ENCODE results near the gene FLT3LG. TPM values are rescaled to one million over a fixed set of nuclear protein-coding genes. Genes with fewer than 3 reads are reported as not detected.
A peak's percentile ranks its signal among the peaks of the same experiment; 100 is the strongest.

The FLT3LG gene
- total RNA-seq, 1 experiment from 2014 or later = 0.18 TPM

GRCh38 chr19:49498475-49498874 is 24.5 kb downstream of the FLT3LG start:
- peaks cover 27% of the 10 kb centered on the region for H4K20me1 ChIP-seq (ENCODE audit: low read length)
- no peaks in the 10 kb centered on the region for H3K27me3 ChIP-seq (ENCODE audit: low read length)
- ATAC-seq (no peak), DNase-seq (no peak)
- ChIA-PET CTCF (no interaction called here), POLR2A (ENCODE audit: unreplicated experiment) (no interaction called here)
- BruUV-seq (replicated peaks) = no TSS peak
- H3F3A ChIP-seq (ENCODE audit: low read length, unreplicated experiment) = peaks cover 30% of the 10 kb centered on the region
- peaks cover 22% of the 10 kb centered on the region for H3K4me1 ChIP-seq (ENCODE audit: insufficient read depth, low read length)
- no peak overlapping the region for H3K27ac ChIP-seq (ENCODE audit: low read length)
- peak overlapping the region; percentile 97 for H3K4me2 ChIP-seq (ENCODE audit: low read length)
- no peaks in the 10 kb centered on the region for H3K9me2 ChIP-seq (replicated peaks; ENCODE audit: low read length)
- intact Hi-C loops (cut with micrococcal nuclease) = loop anchor here (5.0 kb wide), 1 partner anchor 179 kb away; the partner anchor contains the start of gene PRMT1
- TF ChIP-seq EZH2phosphoT487 (IDR thresholded peaks at IDR 0.05; ENCODE audit: borderline replicate concordance, low read length) = no peak
- TF ChIP-seq EZH2 (IDR thresholded peaks at IDR 0.05; ENCODE audit: low read length, unreplicated experiment) = no peak
- TF ChIP-seq, protein P1, sequence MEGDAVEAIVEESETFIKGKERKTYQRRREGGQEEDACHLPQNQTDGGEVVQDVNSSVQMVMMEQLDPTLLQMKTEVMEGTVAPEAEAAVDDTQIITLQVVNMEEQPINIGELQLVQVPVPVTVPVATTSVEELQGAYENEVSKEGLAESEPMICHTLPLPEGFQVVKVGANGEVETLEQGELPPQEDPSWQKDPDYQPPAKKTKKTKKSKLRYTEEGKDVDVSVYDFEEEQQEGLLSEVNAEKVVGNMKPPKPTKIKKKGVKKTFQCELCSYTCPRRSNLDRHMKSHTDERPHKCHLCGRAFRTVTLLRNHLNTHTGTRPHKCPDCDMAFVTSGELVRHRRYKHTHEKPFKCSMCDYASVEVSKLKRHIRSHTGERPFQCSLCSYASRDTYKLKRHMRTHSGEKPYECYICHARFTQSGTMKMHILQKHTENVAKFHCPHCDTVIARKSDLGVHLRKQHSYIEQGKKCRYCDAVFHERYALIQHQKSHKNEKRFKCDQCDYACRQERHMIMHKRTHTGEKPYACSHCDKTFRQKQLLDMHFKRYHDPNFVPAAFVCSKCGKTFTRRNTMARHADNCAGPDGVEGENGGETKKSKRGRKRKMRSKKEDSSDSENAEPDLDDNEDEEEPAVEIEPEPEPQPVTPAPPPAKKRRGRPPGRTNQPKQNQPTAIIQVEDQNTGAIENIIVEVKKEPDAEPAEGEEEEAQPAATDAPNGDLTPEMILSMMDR (conservative IDR thresholded peaks at IDR 0.05; ENCODE audit: low read depth, low read length) = no peak
- H3K79me2 ChIP-seq (ENCODE audit: low read length) = peaks cover 30% of the 10 kb centered on the region
- no peak overlapping the region; the same call in 1 of the 2 replicates for H3K9ac ChIP-seq (ENCODE audit: low read length)
- no peak overlapping the region for H2AFZ ChIP-seq (ENCODE audit: low read length)
- H3K36me3 ChIP-seq (ENCODE audit: low read depth, low read length) = peaks cover 35% of the 10 kb centered on the region
- peak overlapping the region; percentile 94 for H3K4me3 ChIP-seq (ENCODE audit: low read length)
- no peaks in the 10 kb centered on the region for H3K9me3 ChIP-seq (ENCODE audit: low read length)

GRCh38 chr19:49499030-49499670 is 25.1 kb downstream of the FLT3LG start:
- no peaks in the 10 kb centered on the region for H3K27me3 ChIP-seq (ENCODE audit: low read length)
- H3K4me2 ChIP-seq (ENCODE audit: low read length) = peak overlapping the region; percentile 97
- ChIA-PET CTCF (no interaction called here), POLR2A (ENCODE audit: unreplicated experiment) (no interaction called here)
- intact Hi-C loops (cut with micrococcal nuclease) = loop anchor here (5.0 kb wide), 1 partner anchor 178 kb away; the partner anchor contains the start of gene PRMT1
- peaks cover 30% of the 10 kb centered on the region for H3K79me2 ChIP-seq (ENCODE audit: low read length)
- H4K20me1 ChIP-seq (ENCODE audit: low read length) = peaks cover 27% of the 10 kb centered on the region
- no peak overlapping the region for H2AFZ ChIP-seq (ENCODE audit: low read length)
- DNase-seq = no peak
- no peak for ATAC-seq
- H3K9ac ChIP-seq (ENCODE audit: low read length) = no peak overlapping the region
- no peaks in the 10 kb centered on the region for H3K9me3 ChIP-seq (ENCODE audit: low read length)
- H3K4me1 ChIP-seq (ENCODE audit: insufficient read depth, low read length) = peaks cover 22% of the 10 kb centered on the region
- H3K4me3 ChIP-seq (ENCODE audit: low read length) = peak overlapping the region; percentile 94; the same call in 1 of the 2 replicates
- no peak overlapping the region for H3K27ac ChIP-seq (ENCODE audit: low read length)
- BruUV-seq (replicated peaks) = no TSS peak
- H3F3A ChIP-seq (ENCODE audit: low read length, unreplicated experiment) = peaks cover 27% of the 10 kb centered on the region
- H3K9me2 ChIP-seq (replicated peaks; ENCODE audit: low read length) = no peaks in the 10 kb centered on the region
- TF ChIP-seq EZH2phosphoT487 (IDR thresholded peaks at IDR 0.05; ENCODE audit: borderline replicate concordance, low read length) (no peak), EZH2 (IDR thresholded peaks at IDR 0.05; ENCODE audit: low read length, unreplicated experiment) (no peak)
- TF ChIP-seq, protein P1 (conservative IDR thresholded peaks at IDR 0.05; ENCODE audit: low read depth, low read length) = no peak
- peaks cover 35% of the 10 kb centered on the region for H3K36me3 ChIP-seq (ENCODE audit: low read depth, low read length)
